IPS-11a (cell line): ENCODE results near the gene CACNA1E.
"Not testable (repeated sequence)": the region's sequence is repeated elsewhere in the genome, so short reads cannot be mapped to it uniquely, and the experiment has no call there.

Experiments
- H3K4me3 ChIP-seq: one replicate; pipeline ENCODE4 v1.5.1; 2013; ENCODE audit warnings: low read depth, low read length, control low read depth

Gene CACNA1E

GRCh38 chr1:181798191-181798926, 315.0 kb downstream of the CACNA1E start:
- H3K4me3 ChIP-seq, result no peak overlapping the region

- H3K4me3 ChIP-seq, result no peak overlapping the region
Measured at GRCh38 chr1:181801617-181802016, 318.3 kb downstream of the CACNA1E start.

- no peak overlapping the region for H3K4me3 ChIP-seq
Measured at GRCh38 chr1:181802466-181802865, 319.1 kb downstream of the CACNA1E start.

- H3K4me3 ChIP-seq, result no peak overlapping the region
Measured at GRCh38 chr1:181803421-181803820, 320.1 kb downstream of the CACNA1E start.

- no peak overlapping the region for H3K4me3 ChIP-seq
Measured at GRCh38 chr1:181804989-181805388, 321.7 kb downstream of the CACNA1E start.

- H3K4me3 ChIP-seq, result no peak overlapping the region
Measured at GRCh38 chr1:181806746-181807145, 323.4 kb downstream of the CACNA1E start.

- no peak overlapping the region for H3K4me3 ChIP-seq
Measured at GRCh38 chr1:181807251-181807650, 323.9 kb downstream of the CACNA1E start.

GRCh38 chr1:181809991-181810545, 326.8 kb downstream of the CACNA1E start:
- no peak overlapping the region for H3K4me3 ChIP-seq

GRCh38 chr1:181812208-181812607, 328.9 kb downstream of the CACNA1E start:
- H3K4me3 ChIP-seq, result no peak overlapping the region

GRCh38 chr1:181813266-181813665, 329.9 kb downstream of the CACNA1E start:
- H3K4me3 ChIP-seq, result no peak overlapping the region

- H3K4me3 ChIP-seq, result no peak overlapping the region
Measured at GRCh38 chr1:181816608-181817007, 333.3 kb downstream of the CACNA1E start.

- H3K4me3 ChIP-seq, result no peak overlapping the region
Measured at GRCh38 chr1:181817091-181817490, 333.8 kb downstream of the CACNA1E start.

GRCh38 chr1:181818459-181818858, 335.1 kb downstream of the CACNA1E start:
- H3K4me3 ChIP-seq, result no peak overlapping the region

- no peak overlapping the region for H3K4me3 ChIP-seq
Measured at GRCh38 chr1:181818943-181819342, 335.6 kb downstream of the CACNA1E start.

- H3K4me3 ChIP-seq, result no peak overlapping the region
Measured at GRCh38 chr1:181821701-181822100, 338.4 kb downstream of the CACNA1E start.

GRCh38 chr1:181832173-181832880, 349.0 kb downstream of the CACNA1E start:
- H3K4me3 ChIP-seq, result not testable (repeated sequence)

- H3K4me3 ChIP-seq, result no peak overlapping the region
Measured at GRCh38 chr1:181846001-181846645, 362.8 kb downstream of the CACNA1E start.

GRCh38 chr1:181846681-181847080, 363.4 kb downstream of the CACNA1E start:
- H3K4me3 ChIP-seq, result no peak overlapping the region

- H3K4me3 ChIP-seq, result no peak overlapping the region
Measured at GRCh38 chr1:181849071-181849470, 365.8 kb downstream of the CACNA1E start.

GRCh38 chr1:181854212-181854611, 370.9 kb downstream of the CACNA1E start:
- H3K4me3 ChIP-seq, result not testable (repeated sequence)

- H3K4me3 ChIP-seq, result no peak overlapping the region
Measured at GRCh38 chr1:181855380-181855779, 372.1 kb downstream of the CACNA1E start.
